ENCODE results near the gene EHMT1. TPM values are rescaled to one million over a fixed set of nuclear protein-coding genes. Genes with fewer than 3 reads are reported as not detected.

The EHMT1 gene
- total RNA-seq, 4 donors from 2014 or later: 77.2 to 300 (median 161) TPM

- Histone ChIP-seq H3K27ac (no peak overlapping the region), H3K27me3 (no peaks in the 10 kb centered on the region)
- DNase-seq: peak in 1 of 3 donors; percentile 41
Measured at GRCh38 chr9:137837345-137838278, 218.8 kb downstream of the EHMT1 start.

GRCh38 chr9:137838576-137838975, 219.8 kb downstream of the EHMT1 start:
- no peak for TF ChIP-seq CTCF (IDR thresholded peaks at IDR 0.05)
- no peak for TF ChIP-seq POLR2A (IDR thresholded peaks at IDR 0.05)
- no peak for DNase-seq
- no peaks in the 10 kb centered on the region for H3K4me1 ChIP-seq
- H3K27ac ChIP-seq: no peak overlapping the region
- peaks cover 0 to 38% (median 0%) of the 10 kb centered on the region in 3 donors for H3K36me3 ChIP-seq
- no peaks in the 10 kb centered on the region for H3K27me3 ChIP-seq
- H3K4me3 ChIP-seq: no peak overlapping the region
- no peaks in the 10 kb centered on the region for H3K9me3 ChIP-seq

More at GRCh38 chr9:137837345-137838278, 218.8 kb downstream of the EHMT1 start:
- no peak overlapping the region for H3K4me3 ChIP-seq
- H3K36me3 ChIP-seq: peaks cover 0 to 48% (median 0%) of the 10 kb centered on the region in 3 donors
- no peaks in the 10 kb centered on the region for H3K9me3 ChIP-seq
- TF ChIP-seq POLR2A (IDR thresholded peaks at IDR 0.05): no peak
- TF ChIP-seq CTCF (IDR thresholded peaks at IDR 0.05): no peak
- no peaks in the 10 kb centered on the region for H3K4me1 ChIP-seq

DNA sequence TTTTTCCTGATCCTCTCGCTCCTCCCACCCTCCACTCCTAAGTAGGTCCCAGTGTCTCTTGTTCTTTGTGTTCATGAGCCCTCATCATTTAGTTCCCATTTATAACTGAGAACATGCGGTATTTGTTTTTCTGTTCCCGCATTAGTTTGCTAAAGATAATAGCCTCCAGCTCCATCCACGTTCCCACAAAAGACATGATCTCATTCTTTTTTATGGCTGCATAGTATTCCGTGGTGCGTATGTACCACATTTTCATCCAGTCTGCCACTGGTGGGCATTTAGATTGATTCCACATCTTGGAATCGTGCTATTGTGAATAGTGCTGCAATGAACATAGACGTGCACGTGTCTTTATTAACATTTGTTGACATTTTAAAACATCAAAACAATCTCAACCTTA, 224.6 kb downstream of the EHMT1 start:
- no peaks in the 10 kb centered on the region for H3K27me3 ChIP-seq
- H3K4me3 ChIP-seq: no peak overlapping the region
- H3K4me1 ChIP-seq: no peaks in the 10 kb centered on the region
- TF ChIP-seq CTCF (IDR thresholded peaks at IDR 0.05): no peak
- no peak for TF ChIP-seq POLR2A (IDR thresholded peaks at IDR 0.05)
- H3K9me3 ChIP-seq: no peaks in the 10 kb centered on the region
- no peak overlapping the region for H3K27ac ChIP-seq
- DNase-seq: no peak
- no peaks in the 10 kb centered on the region for H3K36me3 ChIP-seq

GRCh38 chr9:137851516-137852267, 232.9 kb downstream of the EHMT1 start:
- H3K27ac ChIP-seq: no peak overlapping the region
- DNase-seq: no peak
- H3K4me1 ChIP-seq: no peaks in the 10 kb centered on the region
- H3K4me3 ChIP-seq: no peak overlapping the region
- no peaks in the 10 kb centered on the region for H3K36me3 ChIP-seq
- TF ChIP-seq POLR2A (IDR thresholded peaks at IDR 0.05) (no peak), CTCF (IDR thresholded peaks at IDR 0.05) (no peak)
- peaks cover 0 to 10% (median 2%) of the 10 kb centered on the region in 4 donors for H3K9me3 ChIP-seq
- no peaks in the 10 kb centered on the region for H3K27me3 ChIP-seq

- Histone ChIP-seq H3K36me3 (no peaks in the 10 kb centered on the region), H3K27ac (no peak overlapping the region), H3K4me3 (no peak overlapping the region), H3K27me3 (no peaks in the 10 kb centered on the region), H3K4me1 (no peaks in the 10 kb centered on the region), H3K9me3 (peaks cover 0 to 10% (median 2%) of the 10 kb centered on the region in 4 donors)
- no peak for DNase-seq
- TF ChIP-seq CTCF (IDR thresholded peaks at IDR 0.05): no peak
- no peak for TF ChIP-seq POLR2A (IDR thresholded peaks at IDR 0.05)
Measured at GRCh38 chr9:137853392-137853995, 234.7 kb downstream of the EHMT1 start.

Data from Peyer's patch (tissue), 4 donors.